HEK293T (cell line): ENCODE measurements around the gene PTCH2.

Experiments used
- L3MBTL2 ChIP-seq: fragments of 450-650 bp; conservative IDR thresholded peaks from 2 replicates; pipeline ENCODE4 v1.6.1; 2016; ENCODE audit warnings: mild to moderate bottlenecking
- SUZ12 ChIP-seq: fragments of 450-650 bp; IDR thresholded peaks from 2 replicates; pipeline ENCODE4 v1.6.1; 2016; ENCODE audit warnings: mild to moderate bottlenecking
- TARDBP ChIP-seq: fragments of 450-650 bp; IDR thresholded peaks from 2 replicates; pipeline ENCODE4 v1.6.1; 2016

DNA sequence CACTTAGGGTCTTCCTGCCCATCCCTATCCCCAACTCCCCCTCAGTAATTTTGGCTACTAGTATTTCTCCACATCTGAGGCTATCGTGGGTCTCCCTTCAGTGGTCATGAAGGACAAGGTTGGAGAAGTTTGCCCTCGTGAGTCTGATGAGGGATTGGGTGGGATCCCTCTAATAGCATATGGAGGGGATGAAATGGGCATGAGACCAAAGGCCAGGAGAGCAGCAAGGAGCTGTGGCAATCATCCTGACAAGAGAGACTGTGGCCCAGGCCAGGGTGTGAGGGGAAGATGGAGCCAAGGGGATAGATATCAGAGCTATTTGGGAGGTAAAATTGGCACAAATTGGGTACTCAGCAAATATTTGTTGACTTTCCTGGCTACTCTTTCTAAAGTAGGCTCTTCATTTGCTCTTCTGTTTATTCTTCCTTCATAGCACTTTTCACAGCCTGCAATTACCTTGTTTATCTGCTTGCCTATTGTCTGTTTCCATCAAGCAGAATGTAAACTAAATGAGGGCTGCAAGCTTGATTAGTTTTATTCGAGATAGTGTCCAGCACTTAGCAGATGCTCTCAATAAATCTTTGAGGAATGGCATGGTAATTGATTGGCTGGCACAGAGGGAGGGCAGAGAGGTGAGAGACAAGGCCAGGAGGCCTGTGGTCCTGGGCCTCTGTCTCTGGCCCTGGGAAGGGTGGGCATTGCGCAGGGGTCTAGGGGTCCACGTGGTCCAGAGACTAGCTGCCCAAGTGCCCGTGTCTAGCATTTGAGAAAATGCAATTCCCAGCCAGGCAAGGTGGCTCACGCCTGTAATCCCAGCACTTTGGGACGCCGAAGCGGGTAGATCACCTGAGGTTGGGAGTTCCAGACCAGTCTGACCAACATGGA lies 44.3 kb downstream of the PTCH2 start:
- TF ChIP-seq L3MBTL2 = no peak
- TF ChIP-seq TARDBP = no peak
- no peak for TF ChIP-seq SUZ12
